Epithelial cell of esophagus (primary cell): ENCODE measurements around the gene RPL19.

Experiments
- DNase-seq: peaks from one replicate; pipeline ENCODE4 v3.0.0; 2010; ENCODE audit warnings: low read depth
- H3K4me3 ChIP-seq: 2 replicates; pipeline ENCODE4 v1.5.1; 2011; ENCODE audit warnings: mild to moderate bottlenecking, low read length, control low read depth
- TF ChIP-seq, protein P1 (sequence below): IDR thresholded peaks from 2 replicates; pipeline ENCODE4 v1.5.1; 2011; ENCODE audit warnings: low read depth, mild to moderate bottlenecking, low read length, control low read depth, inconsistent platforms; ENCODE audit not compliant: insufficient read depth; ENCODE audit errors: missing control alignments

Gene RPL19

DNA sequence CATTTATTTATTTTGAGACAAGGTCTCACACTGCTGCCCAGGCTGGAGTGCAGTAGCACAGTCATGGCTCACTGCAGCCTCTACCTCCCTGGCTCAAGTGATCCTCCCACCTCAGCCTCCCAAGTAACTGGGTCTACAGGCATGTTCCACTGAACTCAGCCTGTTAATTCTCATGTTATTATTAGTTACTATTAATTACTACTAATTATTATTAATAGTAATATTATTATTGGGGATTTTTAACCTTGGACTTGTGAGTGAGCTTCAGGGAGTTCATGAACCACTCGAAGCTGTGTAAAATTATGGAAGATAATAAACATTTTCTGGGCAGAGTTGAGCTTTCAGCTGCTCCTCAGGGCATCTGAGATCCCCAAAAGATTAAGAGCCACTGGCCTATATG is 30.3 kb downstream of the RPL19 start:
- no peak overlapping the region for H3K4me3 ChIP-seq
- TF ChIP-seq, protein P1, sequence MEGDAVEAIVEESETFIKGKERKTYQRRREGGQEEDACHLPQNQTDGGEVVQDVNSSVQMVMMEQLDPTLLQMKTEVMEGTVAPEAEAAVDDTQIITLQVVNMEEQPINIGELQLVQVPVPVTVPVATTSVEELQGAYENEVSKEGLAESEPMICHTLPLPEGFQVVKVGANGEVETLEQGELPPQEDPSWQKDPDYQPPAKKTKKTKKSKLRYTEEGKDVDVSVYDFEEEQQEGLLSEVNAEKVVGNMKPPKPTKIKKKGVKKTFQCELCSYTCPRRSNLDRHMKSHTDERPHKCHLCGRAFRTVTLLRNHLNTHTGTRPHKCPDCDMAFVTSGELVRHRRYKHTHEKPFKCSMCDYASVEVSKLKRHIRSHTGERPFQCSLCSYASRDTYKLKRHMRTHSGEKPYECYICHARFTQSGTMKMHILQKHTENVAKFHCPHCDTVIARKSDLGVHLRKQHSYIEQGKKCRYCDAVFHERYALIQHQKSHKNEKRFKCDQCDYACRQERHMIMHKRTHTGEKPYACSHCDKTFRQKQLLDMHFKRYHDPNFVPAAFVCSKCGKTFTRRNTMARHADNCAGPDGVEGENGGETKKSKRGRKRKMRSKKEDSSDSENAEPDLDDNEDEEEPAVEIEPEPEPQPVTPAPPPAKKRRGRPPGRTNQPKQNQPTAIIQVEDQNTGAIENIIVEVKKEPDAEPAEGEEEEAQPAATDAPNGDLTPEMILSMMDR, result no peak

DNA sequence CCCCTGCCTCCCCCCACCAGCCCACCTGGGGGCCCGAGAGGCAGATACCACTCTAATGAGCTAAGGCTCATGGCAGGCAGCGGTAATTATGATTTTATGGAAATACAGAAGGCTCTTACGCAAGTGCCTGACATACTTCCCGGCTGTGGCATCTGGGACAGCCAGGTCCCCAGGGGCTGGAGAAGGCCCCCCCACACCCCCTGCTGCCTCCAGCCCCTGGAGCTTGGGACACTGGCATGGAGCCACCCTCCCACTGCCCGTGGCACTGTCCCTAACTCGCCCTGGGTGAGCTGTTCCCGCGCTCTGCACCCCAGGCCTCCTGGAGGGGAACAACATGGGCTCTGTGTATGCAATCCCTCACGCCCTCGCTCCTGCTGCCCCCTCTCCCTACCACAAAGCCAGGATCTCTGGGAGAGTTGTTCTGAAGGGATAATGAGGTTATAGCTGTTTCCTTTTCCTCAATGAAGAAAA is 31.0 kb downstream of the RPL19 start:
- no peak for DNase-seq
- TF ChIP-seq, protein P1, result no peak
- H3K4me3 ChIP-seq, result no peak overlapping the region

More for the DNA sequence above, 30.3 kb downstream of the RPL19 start:
- DNase-seq, result no peak

DNA sequence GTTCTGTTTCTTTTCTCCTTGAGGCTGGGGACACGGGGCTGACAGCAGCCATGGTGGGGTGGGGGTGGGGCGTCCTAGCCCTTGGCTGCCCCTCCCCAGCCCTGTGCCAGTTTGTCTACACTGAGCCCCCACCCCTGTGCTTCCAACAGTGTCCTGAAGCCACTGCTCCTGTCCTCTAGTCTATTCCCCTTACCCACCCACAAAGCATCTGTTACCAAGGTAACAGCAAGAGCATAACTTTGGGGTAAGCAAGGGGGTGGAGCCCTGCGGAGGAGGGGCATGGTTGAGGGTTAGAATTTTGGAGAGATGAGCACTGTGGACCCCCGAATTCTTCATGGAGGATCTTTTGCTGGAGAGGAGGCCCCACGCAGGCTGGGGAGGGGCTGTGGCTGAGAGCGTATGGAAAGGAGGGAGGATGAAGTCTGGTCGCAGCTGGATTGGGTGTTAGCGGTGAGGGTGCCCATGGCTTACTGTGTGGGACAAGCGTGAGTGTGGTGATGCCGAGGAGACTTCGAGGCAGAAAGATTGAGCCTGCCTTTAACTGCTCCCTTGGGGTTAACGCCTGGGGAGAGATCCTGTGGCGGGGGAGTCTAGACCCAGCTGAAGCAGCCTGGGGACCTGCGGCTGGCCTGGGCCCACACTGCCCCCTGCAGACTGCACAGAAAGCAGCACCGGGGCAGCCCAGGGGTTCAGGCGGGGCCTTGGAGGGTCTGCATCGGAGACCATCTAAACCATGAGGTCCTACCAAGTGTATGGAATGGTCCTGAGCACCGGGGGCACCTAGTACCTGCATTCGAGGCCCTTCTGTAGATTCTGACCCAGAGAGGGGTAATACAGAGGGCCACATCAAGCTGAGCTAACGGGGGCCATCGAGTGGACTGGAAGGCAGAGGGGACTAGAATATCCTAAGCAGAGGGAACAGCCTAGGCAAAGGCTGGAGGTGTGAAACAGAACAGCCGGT is 31.8 kb downstream of the RPL19 start:
- peak; percentile 23 for DNase-seq
- TF ChIP-seq, protein P1, result peak; percentile 67
- no peak overlapping the region for H3K4me3 ChIP-seq

DNA sequence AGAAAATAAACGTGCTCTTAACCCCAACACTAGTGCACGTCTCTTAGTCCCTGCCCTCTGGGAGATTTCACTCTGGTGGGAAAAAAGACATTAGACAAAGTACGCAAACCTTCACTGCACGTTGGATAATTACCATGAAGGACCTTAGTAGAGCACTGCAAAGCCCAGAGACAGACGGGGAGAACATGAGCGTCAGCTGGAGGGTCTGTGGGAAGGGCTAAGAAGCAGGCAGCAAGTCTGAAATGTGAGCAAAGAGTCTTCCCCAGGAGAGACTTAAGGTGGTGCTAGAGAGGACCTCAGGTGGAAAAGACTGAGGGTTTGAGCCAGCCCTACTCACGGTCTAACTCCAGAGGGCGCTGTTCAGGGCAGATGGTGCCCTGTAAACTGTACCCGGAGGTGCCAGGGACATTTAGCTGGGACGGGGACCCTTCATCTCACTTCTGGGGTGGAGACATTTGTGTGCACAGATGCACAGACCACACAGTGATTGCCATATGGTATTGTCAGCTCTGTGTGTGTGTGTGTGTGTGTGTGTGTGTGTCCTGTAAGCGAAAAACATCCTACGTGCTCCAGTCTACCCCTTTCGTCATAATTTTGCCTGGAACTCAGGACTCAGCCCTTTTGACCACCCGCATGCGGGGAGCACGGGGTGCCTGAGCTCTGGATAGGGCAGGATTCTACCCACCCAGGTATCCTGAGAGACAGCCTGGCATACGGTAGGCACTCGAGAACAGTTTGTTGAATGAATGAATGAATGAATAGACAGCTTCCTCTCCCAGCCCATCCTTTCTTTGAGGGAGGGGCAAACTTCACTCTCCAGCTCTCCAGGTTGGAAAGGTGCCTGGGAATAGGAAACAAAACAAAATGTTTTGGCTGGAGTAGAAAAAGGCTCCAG is 35.7 kb downstream of the RPL19 start:
- peak; percentile 69 for DNase-seq

DNA sequence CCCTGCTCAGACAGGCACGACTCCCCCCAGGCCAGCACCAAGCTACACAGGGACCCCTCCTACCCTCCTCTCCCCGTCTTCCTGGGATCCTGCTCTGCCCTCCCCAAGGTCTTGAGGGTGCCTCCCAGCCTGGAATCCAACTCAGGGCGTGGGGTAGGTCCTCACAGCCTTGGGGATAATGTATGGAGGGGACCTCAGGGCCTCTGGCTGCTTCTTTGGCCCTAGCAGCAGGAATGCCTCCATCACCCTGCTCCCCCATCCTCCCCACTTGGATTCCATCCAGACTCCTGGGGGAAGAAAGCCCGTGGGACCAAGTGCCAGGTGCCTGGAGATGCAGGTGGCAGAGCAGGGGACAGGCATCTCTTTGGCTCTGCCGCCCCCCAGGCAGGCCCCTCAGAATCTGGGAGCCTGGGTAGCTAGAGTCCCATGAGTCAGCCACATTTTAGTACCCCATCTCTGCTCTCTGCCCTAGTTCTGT is 36.4 kb downstream of the RPL19 start:
- no peak overlapping the region for H3K4me3 ChIP-seq
- TF ChIP-seq, protein P1, result no peak
- DNase-seq, result no peak

More for the DNA sequence above, 35.7 kb downstream of the RPL19 start:
- H3K4me3 ChIP-seq, result no peak overlapping the region
- TF ChIP-seq, protein P1, result peak; percentile 72

DNA sequence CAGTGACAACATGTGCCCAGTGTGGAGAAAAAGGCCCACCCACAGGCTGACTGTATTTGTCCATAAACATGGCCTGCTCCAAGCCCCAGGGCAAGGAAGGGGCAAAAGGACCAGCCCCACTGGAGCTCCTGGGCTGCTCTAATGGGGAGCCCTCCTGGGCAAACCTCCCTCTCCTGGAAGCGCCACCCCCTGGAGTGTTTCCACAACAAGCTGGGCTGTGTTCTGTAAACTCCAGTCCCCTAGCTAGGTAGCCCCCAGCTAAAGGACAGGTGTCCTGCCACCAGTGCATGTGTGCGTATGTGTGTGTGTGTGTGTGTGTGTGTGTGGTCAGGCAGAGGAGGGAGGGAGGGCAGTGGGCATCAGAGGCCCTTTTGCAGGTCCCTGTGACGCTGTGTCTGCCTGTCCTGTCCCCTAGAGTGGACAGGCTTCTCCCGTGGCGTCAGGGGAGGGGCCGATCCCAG is 36.9 kb downstream of the RPL19 start:
- H3K4me3 ChIP-seq, result no peak overlapping the region
- DNase-seq, result no peak
- TF ChIP-seq, protein P1, result no peak
